GM10266 (cell line): ENCODE results near the gene ZNF283.

ENCODE experiments used
- DNase-seq: peaks from one replicate; pipeline ENCODE4 v3.0.0; 2012; ENCODE audit errors: extremely low spot score
- TF ChIP-seq, protein P1 (sequence below): IDR thresholded peaks from 2 replicates; pipeline ENCODE4 v1.5.1; 2012; ENCODE audit warnings: mild to moderate bottlenecking, low read depth; ENCODE audit not compliant: control insufficient read depth, insufficient read depth; ENCODE audit errors: missing control alignments

The ZNF283 gene

GRCh38 chr19:43872547-43873336 is 45.6 kb downstream of the ZNF283 start:
- DNase-seq = no peak
- TF ChIP-seq, protein P1, sequence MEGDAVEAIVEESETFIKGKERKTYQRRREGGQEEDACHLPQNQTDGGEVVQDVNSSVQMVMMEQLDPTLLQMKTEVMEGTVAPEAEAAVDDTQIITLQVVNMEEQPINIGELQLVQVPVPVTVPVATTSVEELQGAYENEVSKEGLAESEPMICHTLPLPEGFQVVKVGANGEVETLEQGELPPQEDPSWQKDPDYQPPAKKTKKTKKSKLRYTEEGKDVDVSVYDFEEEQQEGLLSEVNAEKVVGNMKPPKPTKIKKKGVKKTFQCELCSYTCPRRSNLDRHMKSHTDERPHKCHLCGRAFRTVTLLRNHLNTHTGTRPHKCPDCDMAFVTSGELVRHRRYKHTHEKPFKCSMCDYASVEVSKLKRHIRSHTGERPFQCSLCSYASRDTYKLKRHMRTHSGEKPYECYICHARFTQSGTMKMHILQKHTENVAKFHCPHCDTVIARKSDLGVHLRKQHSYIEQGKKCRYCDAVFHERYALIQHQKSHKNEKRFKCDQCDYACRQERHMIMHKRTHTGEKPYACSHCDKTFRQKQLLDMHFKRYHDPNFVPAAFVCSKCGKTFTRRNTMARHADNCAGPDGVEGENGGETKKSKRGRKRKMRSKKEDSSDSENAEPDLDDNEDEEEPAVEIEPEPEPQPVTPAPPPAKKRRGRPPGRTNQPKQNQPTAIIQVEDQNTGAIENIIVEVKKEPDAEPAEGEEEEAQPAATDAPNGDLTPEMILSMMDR = no peak

- TF ChIP-seq, protein P1 = no peak
- no peak for DNase-seq
Observed at GRCh38 chr19:43880483-43880882, 53.4 kb downstream of the ZNF283 start.

DNA sequence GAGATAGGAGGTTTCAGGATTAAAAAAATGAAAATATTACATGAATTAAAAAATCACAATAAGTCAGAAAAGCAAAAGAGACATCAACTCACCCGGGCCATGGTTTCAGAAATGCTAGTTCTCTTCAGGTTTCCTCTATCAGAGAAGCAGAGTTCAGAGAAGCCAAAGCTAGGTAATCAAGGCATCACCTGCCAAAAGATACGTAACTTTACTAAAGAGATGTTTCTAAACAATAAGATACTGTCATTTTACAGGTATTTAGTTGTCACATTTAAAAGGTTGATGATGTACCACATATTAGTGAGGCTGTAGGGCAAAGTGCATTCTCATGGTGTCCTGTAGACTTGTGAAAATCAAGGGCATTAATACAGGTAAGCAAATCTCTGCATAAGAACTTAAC is 56.7 kb downstream of the ZNF283 start, which contains the start of gene ZNF404:
Gene ZNF404, minus strand, starts transcription at position 101 of the 400 bp plus-strand sequence.
- TF ChIP-seq, protein P1 = no peak
- DNase-seq = no peak

DNA sequence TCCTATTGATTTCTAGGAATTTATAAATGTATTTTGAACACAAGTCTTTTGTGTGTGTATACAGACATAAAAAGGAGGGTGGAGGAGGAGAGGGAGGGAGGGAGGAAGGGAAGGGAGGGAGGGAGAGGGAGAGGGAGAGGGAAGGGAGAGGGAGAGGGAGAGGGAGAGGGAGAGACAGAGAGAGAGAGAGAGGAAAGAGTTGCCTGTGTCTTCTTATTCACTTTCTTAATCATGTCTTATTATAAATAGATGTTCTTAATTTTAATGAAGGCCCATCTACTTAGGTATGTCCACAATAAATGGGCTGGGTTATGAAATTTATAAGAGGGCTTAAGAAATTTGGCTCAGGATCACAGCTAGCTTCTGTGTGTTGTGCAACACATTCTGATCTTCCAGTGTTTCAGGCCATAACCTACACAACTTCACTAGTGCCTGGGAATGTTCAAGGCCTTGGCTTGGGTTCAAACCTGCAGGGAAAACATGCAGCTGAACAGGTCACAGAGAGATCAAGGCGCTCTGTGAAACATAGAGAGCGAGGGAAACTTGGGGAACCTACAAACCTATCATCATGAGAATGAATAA is 68.7 kb downstream of the ZNF283 start:
- no peak for DNase-seq
- TF ChIP-seq, protein P1 = no peak
